A549 treated with AZD9567 at 1 μM for 4 hours (cell line): ENCODE measurements around the gene S100Z. TPM values are rescaled to one million over a fixed set of nuclear protein-coding genes. Genes with fewer than 3 reads are reported as not detected.

Experiments used
- total RNA-seq: library from RNA; stranded (reverse); fragments of 200-300 nt; extraction: Qiagen RNA extraction; gene quantifications from 5 replicates; pipeline ENCODE4 v1.2.3, GENCODE V29; 2022; ENCODE audit not compliant: insufficient read depth

The S100Z gene
- total RNA-seq = not detected in 5 replicates

DNA sequence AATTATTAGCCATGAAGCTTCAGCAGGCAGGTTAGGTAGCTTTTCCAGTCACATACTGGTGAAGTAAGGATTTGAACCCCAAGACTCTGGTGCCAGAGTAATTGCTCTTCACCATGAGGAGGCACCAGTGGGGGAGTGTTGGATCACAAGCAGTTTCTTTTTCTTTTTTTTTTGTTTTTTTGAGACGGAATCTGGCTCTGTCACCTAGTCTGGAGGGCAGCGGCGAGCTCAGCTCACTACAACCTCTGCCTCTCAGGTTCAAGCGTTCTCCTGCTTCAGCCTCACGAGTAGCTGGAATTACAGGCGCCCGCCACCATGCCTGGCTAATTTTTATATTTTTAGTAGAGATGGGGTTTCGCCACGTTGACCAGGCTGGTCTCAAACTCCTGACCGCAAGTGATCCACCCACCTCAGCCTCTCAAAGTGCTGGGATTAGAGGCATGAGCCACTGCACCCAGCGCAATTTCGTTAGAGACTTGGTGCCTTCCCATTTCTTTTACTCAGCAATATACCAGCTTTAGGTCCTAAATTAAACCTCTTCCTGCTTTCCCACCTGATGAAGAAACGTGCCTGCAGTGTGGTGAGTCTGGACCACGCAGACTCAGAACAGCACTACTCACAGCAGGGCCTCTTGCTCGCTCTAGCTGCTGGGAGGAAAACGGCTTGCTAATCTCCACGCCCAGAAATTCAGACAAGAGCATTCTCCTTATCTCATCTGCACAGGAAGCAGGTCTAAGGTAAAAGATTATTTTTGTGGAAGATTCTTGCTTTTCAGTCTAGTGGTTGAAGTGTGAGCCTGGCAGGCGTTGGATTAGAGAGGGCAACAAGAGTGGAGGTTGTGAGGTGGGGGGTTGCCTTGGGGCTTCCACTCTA, at the start of gene S100Z:
TSS of gene S100Z (plus strand) at position 596 of the 873 bp plus-strand sequence. CDS start 25,346 bp downstream, outside the sequence.

DNA sequence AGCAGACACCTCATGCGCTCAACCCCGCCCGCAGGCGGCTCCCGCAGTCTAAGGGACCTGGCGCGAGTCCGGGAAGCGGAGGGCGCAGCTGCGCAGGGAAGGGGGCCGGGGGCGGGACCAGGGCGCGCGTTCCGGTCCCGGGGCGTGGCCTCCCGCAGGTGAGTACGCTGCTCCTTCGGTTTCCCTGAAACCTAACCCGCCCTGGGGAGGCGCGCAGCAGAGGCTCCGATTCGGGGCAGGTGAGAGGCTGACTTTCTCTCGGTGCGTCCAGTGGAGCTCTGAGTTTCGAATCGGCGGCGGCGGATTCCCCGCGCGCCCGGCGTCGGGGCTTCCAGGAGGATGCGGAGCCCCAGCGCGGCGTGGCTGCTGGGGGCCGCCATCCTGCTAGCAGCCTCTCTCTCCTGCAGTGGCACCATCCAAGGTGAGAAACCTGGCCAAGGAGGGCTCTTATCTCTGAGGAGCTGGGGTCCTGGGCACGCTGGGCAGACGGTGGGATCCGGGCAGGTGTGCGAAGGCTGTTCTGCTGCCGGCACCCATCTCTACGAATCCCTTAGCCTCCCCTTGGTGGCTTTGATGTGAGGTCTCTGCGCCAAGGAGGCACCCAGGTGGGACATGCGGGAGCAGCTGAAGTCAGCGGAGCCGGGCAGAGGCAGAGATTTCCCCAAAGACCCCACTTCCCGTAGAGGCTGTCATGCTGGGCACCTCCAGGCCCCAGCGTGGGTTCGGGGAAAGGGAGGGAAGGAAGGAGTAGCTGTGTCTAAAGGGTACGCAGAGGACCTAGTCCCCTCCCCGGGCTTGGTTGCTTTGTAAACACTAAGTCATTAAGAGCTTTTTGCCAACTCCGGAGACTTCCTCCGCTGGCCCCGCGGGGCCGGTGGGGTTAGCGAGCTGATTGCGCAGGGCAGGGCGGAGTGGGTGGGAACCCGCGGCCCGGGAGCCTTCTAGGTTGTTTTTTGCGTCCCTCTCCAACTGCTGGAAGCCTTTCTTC, 30.7 kb upstream of the S100Z start, which contains the start of gene F2RL1:
TSS of gene F2RL1 (plus strand) at position 187 of the 988 bp plus-strand sequence. CDS start at position 340, 153 bp downstream.

DNA sequence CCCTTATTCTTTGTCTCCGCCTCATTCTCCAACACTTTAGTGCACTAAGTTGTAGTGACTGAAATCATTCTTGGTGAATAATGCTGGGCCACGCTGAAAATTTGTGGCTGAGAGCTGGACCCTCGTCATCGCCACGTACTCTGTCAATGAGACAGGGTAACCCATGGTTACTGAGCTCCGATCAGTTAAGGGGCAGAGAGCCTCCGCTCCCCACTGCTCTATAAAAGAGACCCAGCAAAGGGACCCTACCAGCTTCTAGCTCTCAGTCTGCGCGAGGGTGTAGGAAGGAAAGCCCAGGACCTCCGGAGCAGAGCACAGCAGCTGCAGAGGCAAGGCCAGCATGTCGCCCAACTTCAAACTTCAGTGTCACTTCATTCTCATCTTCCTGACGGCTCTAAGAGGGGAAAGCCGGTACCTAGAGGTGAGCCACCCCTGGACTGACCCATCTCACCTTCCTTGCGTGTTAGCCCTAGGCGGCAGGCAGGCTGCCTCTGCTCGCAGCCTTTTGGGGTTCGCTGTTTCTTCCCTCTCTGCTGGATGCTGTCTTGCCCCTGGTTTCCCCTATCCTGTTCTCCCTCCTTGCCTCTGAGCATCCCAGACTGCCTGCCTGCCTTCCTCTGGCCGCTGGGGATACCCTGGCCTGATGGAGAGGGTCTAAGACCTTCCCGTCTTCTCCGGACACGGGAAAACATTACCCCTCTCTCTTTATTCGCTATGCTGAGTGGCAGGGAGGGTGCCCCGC, 103.2 kb downstream of the S100Z start, which contains the start of gene CRHBP:
TSS of gene CRHBP (plus strand) at position 251 of the 742 bp plus-strand sequence. CDS start at position 341, 90 bp downstream.

Other genes with a start within 250 kb of the S100Z start
- 2.7 to 5.6 TPM (median 2.8 TPM) in 5 replicates for gene F2RL2, start 226.6 kb upstream of the S100Z start, total RNA-seq
- 34.7 to 50.8 TPM (median 47.7 TPM) in 5 replicates for gene F2R, start 133.9 kb upstream of the S100Z start, total RNA-seq
- gene F2RL1, start 31.0 kb upstream of the S100Z start, total RNA-seq = 244 to 323 TPM (median 262 TPM) in 5 replicates
- 0.08 to 0.17 TPM (median 0.12 TPM) in 3 of 5 replicates, not detected in the others for gene CRHBP, start 103.0 kb downstream of the S100Z start, total RNA-seq
- 11.0 to 15.8 TPM (median 14.3 TPM) in 5 replicates for gene AGGF1, start 180.4 kb downstream of the S100Z start, total RNA-seq
- gene ZBED3, start 237.3 kb downstream of the S100Z start, total RNA-seq = 3.3 to 4.2 TPM (median 3.9 TPM) in 5 replicates